ENCODE data around the gene SLC39A12.

DNA sequence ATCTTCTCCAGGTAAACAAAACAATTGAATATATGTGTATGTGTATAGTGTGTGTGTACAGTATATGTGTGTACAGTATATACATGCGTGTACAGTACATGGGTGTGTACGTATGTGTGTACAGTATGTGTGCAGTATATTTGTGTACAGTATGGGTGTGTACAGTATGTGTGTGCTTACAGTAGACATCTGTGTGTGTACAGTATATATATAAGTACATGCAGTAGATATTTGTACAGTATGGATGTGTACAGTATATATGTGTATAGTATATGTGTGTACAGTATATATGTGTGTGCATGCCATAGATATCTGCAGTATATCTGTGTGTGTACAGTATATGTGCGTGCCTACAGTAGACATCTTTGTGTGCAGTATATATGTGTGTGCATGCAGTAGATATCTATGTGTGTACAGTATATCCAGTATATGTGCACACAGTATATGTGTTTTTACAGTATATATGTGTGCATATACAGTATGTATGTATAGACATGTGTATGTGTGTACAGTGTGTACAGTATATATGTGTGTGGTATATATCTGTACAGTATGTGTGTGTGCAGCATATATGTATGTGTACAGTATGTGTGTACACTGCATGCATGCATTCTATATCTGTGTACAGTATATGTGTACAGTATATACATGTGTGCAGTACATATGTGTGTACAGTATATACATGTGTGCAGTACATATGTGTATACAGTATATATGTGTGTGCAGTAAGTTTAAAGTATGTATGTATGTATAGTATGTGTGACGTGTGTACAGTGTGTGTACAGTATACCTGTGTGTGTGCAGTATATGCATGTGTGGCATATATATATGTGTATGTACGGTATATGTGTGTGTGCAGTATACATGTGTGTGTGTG, 37.3 kb upstream of the SLC39A12 start:
- TF ChIP-seq, protein P1, sequence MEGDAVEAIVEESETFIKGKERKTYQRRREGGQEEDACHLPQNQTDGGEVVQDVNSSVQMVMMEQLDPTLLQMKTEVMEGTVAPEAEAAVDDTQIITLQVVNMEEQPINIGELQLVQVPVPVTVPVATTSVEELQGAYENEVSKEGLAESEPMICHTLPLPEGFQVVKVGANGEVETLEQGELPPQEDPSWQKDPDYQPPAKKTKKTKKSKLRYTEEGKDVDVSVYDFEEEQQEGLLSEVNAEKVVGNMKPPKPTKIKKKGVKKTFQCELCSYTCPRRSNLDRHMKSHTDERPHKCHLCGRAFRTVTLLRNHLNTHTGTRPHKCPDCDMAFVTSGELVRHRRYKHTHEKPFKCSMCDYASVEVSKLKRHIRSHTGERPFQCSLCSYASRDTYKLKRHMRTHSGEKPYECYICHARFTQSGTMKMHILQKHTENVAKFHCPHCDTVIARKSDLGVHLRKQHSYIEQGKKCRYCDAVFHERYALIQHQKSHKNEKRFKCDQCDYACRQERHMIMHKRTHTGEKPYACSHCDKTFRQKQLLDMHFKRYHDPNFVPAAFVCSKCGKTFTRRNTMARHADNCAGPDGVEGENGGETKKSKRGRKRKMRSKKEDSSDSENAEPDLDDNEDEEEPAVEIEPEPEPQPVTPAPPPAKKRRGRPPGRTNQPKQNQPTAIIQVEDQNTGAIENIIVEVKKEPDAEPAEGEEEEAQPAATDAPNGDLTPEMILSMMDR (IDR thresholded peaks at IDR 0.05 in 8 of 11, conservative IDR thresholded peaks at IDR 0.05 in 3 of 11) = no peak
- no peak for TF ChIP-seq POLR2AphosphoS5 (IDR thresholded peaks at IDR 0.05)
- TF ChIP-seq POLR2A (IDR thresholded peaks at IDR 0.05) = no peak

Measured in spleen (tissue), 7 donors.